ENCODE data around the gene PRKCH.

Gene PRKCH

DNA sequence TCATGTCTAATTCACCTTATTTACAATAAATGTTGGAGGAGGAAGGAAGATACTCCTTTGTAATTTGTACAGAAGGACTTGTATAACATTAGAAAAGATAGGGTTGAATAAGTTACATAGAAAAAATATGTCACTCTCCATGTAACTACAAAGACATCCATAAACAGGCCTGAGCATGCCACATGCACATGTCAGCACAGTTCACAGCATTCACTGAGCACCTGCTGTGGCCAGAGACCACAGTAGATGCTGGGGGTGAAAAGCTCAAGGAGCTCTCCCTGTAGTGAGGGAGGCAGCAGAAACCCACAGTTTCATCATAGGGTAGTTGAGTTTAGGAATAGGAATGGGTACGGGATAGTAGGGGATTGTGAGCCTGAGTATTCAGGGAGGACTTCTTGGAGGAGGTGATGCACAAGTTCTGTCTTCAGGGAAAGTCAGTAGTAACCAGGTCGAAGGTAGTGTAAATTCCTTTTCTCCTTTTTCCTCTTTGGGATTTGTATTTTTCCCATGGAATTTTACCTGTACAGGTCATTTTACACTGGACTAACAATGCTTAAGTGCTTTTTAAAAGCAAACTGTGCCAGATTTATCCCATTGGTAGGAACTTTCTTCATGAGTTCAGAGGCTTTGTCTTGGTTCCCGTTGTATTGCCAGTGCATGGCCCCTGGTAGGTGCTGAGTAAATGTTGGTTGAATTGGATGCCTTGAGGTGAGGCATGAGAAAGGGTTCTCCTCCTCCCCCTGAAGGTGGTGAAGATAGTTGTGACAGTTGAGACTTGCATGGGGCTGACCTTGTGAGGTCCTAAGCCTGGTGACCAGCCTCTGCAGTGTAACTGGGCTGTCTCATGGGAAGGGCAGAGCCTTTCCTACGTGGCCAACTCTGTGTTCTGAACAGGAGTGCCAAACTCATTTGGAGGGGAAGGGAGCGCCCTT is 20.2 kb downstream of the PRKCH start:
- DNase-seq (peak in 1 of 2 donors; percentile 39), ATAC-seq (peak; percentile 39)
- Mint-ChIP-seq H3K9me3 (no peaks in the 10 kb centered on the region), H3K27ac (peak overlapping the region; percentile 91 to 98), H3K4me3 (peak overlapping the region; percentile 77 to 85), H3K27me3 (no peaks in the 10 kb centered on the region), H3K4me1 (peaks cover 95% of the 10 kb centered on the region)

DNA sequence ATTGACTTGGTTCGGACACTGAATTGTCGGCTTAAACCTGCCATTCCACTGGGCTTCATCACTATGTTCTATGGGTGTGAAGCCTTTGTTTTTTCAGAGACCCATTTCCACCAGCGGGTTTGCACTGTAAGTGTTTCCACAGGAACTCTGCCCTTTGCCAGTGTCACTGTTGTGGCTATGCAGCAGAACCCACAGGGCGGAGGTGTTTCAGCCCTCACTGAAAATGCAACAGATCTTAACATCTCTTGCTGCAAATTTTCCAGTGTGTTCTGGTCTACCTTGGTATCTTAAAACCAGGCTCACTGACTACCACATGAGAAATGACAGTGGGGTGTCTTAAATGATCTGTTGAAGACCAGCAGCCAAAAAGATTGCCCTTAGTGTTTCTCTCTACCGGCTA is 21.1 kb downstream of the PRKCH start:
- Mint-ChIP-seq H3K27me3 (no peaks in the 10 kb centered on the region), H3K9me3 (no peaks in the 10 kb centered on the region), H3K27ac (peak overlapping the region; percentile 50 to 98), H3K4me3 (peak overlapping the region; percentile 77 to 85), H3K4me1 (peaks cover 95% of the 10 kb centered on the region)
- ATAC-seq (peak; percentile 81), DNase-seq (peak; percentile 75 to 88)

DNA sequence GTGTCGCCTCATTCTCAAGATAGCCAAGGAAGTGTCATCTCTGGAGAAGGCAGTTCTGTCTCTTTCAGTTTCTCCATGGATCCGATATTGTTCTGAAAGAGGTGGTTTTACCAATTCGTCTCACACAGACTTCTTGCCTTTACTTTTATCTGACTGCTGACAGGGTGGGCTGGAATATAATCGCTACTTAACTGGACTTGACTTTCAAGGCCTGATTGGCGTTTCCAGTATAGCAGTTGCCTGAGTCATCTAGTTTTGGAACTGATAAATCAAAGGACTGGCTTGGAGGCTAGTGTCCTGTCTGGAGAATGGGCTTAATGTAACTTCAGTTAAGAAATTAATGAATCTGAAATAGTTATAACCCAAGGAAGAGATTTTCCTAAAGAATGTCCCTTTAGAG is 21.6 kb downstream of the PRKCH start:
- ATAC-seq (no peak), DNase-seq (no peak)
- Mint-ChIP-seq H3K27ac (peak overlapping the region; percentile 50 to 98), H3K4me3 (peak overlapping the region; percentile 77 to 85), H3K27me3 (no peaks in the 10 kb centered on the region), H3K4me1 (peaks cover 95% of the 10 kb centered on the region), H3K9me3 (no peaks in the 10 kb centered on the region)

DNA sequence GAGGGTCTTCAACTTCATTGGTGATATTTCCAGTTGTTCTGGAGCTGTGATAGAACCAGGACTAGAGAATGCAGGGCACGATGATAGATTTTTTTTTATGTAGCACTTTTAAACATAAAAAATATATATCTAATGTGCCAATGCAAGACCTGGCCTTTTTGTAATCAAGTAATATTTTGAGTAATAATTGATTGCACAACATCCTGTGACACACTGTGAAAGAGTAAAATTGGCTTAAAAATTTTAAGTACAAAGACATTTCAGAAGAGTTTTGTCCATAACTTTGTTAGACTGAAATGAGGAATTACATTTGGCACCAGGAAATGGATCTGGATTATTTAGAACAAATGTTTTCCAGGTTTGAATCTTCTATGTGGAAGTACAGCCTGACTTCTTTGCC is 22.1 kb downstream of the PRKCH start:
- Mint-ChIP-seq H3K27ac (peak overlapping the region; percentile 50 to 98), H3K4me3 (peak overlapping the region; percentile 77 to 85), H3K9me3 (peaks cover 0 to 2% of the 10 kb centered on the region in 2 donors), H3K27me3 (no peaks in the 10 kb centered on the region), H3K4me1 (peaks cover 95% of the 10 kb centered on the region)
- no peak for ATAC-seq
- no peak for DNase-seq

DNA sequence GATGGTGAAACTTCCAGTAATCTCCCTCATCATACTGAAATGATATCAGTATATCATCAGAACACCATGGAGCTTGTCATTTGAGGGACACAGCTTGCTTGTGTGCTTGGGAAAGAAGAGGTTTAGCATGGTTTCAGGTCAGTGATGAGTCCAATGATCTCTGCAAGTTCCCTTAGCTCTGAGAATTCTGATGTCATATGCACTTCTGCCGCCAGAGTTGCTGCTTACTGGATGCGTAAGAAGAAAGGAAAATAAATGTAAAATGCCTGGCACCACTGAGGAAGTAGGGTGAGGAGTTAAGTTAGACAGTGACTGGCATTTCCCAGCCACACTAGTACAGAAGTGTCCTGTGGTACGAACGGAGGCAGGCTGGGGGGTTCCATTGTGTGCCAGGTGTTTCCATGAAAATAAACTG is 22.6 kb downstream of the PRKCH start:
- peak overlapping the region; percentile 94 to 98 for H3K27ac Mint-ChIP-seq
- peaks cover 95% of the 10 kb centered on the region for H3K4me1 Mint-ChIP-seq
- ATAC-seq (peak; percentile 41), DNase-seq (no peak)
- H3K4me3 Mint-ChIP-seq = peak overlapping the region; percentile 74 to 85
- no peaks in the 10 kb centered on the region for H3K27me3 Mint-ChIP-seq
- H3K9me3 Mint-ChIP-seq = peaks cover 0 to 8% of the 10 kb centered on the region in 2 donors

DNA sequence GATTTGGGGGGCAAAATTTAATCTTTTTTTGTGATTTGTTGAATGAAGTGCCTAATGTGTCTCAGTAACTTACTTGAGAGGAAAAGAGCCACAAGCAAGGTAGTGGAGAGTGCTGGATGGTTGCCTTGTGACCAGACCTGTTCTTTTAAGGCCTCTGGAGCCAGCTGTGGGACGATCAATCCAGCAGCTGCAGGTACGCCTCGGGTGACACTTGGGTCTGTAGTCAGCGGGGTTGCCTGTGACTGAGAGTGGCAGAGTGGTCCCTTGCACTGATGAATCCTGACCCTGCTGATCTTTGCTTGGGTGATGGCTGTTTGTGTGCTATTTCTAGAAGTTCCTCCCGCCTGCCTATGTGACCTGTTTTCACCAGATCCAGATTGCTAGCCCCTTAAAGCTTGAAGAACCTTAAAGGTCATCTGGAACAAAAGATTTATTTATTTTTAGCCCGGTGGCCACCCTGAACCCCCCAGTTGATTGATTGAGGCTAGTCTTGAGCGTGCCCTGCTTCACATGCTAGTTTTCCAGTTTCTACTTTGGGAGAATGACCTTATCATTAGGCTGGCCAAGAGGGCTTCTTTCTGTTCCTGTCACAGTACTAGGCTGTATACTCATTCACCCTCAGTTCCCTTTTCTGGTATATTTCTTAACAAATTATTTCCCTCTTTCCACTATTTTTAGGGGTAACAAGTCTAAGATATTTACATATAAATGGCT is 23.2 kb downstream of the PRKCH start:
- Mint-ChIP-seq H3K27me3 (no peaks in the 10 kb centered on the region), H3K27ac (peak overlapping the region; percentile 94 to 98), H3K9me3 (peaks cover 0 to 10% of the 10 kb centered on the region in 2 donors), H3K4me3 (peak overlapping the region; percentile 74 to 85), H3K4me1 (peaks cover 96% of the 10 kb centered on the region)
- ATAC-seq (peak; percentile 16), DNase-seq (no peak)

DNA sequence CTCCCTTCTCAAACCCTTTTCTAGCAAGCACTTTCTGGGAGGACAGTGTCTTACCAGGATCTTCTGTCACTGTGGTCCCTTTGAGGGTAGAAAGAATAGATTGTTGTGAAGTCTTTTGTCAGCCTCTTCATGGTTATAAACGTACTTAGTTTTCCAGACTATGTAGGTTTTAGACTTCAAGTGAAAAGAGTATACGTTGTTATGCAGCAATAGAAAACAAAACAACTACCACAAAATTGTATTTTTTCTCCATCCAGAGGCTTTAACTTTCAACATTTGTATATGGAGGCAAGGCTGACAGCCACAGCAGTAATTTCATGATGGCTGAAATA is 23.7 kb downstream of the PRKCH start:
- Mint-ChIP-seq H3K4me3 (peak overlapping the region; percentile 74 to 85), H3K27ac (peak overlapping the region; percentile 94 to 98), H3K27me3 (no peaks in the 10 kb centered on the region), H3K4me1 (peaks cover 96% of the 10 kb centered on the region), H3K9me3 (peaks cover 0 to 10% of the 10 kb centered on the region in 2 donors)
- ATAC-seq = no peak
- no peak for DNase-seq

DNA sequence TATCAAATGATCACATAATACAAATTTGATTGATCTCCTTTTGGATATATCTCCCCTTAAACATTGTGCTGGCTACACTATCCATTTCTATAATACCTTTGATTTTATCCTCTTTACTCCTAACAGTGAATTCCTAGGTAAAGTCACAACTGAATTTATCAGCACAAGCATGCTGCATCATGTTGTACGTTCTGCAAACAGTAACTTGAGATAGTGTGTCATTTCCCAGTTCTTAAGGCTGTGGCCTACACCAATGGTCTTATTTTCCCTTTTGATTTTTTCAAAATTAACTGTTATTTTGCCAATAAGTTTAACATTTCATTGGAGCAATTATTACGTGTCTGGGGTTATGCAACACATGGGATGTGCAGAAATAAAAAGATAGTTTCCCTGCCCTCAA is 24.8 kb downstream of the PRKCH start:
- Mint-ChIP-seq H3K4me3 (peak overlapping the region; percentile 74 to 85), H3K4me1 (peaks cover 96% of the 10 kb centered on the region), H3K9me3 (peaks cover 0 to 10% of the 10 kb centered on the region in 2 donors), H3K27me3 (no peaks in the 10 kb centered on the region), H3K27ac (peak overlapping the region in 1 of 2 donors; percentile 81)
- ATAC-seq = no peak
- DNase-seq = no peak

DNA sequence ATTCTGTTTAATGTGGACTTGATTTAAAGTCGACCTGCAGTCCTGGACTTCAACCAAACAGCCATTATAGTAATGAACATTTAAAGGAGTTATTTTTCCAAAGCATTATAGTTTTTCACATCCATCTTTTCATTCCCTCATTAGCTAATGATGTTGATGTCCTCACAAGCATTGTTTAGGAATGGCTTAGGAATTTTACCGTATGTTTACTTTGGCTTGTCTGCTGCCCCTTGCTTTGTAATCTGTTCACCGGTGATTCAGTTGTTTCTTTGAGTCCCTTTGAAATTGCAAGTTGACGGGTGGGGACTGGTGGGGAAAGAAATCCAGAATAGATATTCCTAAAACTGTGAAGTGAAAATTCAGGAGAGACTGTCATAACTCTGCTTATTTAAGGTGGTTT is 25.4 kb downstream of the PRKCH start:
- Mint-ChIP-seq H3K4me3 (peak overlapping the region; percentile 74 to 85), H3K27me3 (no peaks in the 10 kb centered on the region), H3K9me3 (peaks cover 0 to 10% of the 10 kb centered on the region in 2 donors), H3K4me1 (peaks cover 96% of the 10 kb centered on the region), H3K27ac (peak overlapping the region in 1 of 2 donors; percentile 92)
- no peak for ATAC-seq
- DNase-seq = no peak

DNA sequence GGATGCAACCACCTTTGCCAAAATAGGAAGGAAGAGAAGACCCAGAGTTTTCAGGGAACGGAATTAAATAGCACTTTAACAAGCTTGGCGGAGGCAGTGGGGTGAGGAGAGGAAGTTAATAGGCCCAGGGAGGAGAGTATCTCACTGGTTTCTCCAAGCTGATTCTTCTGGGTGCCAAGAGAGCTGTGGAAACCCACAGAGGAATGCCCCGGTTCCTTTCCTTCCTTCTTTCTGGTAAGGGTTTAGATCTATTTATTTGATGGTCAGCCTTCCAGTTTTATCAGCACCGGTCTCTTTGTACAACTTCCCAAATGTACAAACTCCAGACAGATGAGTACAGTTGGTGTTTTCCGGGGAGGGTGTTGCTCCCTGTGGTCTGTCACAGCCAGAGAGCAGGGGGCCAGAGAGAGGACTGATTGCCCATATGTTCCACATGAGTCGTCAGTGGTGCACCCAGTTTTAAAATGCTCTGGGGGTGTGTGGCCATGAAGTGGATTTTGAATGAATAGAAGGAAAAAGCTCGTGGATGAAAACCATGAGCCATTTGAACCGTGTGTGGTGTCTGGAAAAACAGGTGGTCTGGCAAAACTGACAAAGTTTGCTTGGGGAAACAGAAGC is 26.6 kb downstream of the PRKCH start:
- ATAC-seq (peak; percentile 25), DNase-seq (no peak)
- peak overlapping the region; percentile 61 to 92 for H3K27ac Mint-ChIP-seq
- peak overlapping the region; percentile 74 to 85 for H3K4me3 Mint-ChIP-seq
- H3K9me3 Mint-ChIP-seq = peaks cover 0 to 10% of the 10 kb centered on the region in 2 donors
- peaks cover 96% of the 10 kb centered on the region for H3K4me1 Mint-ChIP-seq
- no peaks in the 10 kb centered on the region for H3K27me3 Mint-ChIP-seq

DNA sequence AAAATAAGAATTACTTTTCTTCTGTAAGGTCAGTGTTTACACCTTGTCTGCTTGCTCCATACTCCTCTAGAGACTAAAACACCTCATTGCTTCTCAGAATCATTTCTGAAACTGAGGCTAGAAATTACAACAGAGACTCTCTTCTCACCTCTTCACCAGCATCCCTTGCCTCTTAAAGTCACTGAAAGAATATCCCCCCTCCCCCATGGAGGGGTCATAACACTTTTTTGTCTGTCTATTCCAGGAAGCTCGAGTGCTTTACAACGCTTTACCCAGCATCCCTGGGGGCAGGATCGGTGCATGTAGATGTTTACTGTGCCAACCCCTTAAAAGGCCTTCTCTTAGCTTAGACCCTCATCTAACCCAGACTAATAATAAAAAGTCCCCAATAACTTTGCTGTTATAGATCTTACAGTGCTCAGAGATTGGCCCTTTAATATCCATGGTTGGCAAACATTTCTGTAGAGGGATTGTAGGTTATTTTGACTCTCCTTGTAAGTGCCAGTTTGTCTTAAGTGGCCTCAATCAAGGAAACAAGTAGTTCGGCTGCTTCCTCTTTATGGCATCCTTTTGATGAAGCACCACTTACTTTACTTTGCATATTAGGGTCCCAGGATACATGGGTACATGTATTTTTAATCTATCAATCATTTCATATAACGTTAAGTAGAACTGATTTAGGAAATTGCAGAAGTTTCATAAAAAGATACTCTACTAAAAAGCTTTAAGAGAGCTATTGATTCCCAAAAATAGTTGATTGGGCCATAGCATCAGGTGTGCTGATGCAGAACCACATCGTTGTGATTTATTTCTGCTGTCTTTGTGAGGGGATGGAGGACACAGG is 29.3 kb downstream of the PRKCH start:
- Mint-ChIP-seq H3K4me3 (peak overlapping the region; percentile 57 to 75), H3K27ac (peak overlapping the region; percentile 77 to 87), H3K4me1 (peaks cover 99% of the 10 kb centered on the region), H3K27me3 (no peaks in the 10 kb centered on the region), H3K9me3 (peaks cover 0 to 10% of the 10 kb centered on the region in 2 donors)
- DNase-seq (peak in 1 of 2 donors; percentile 69), ATAC-seq (peak; percentile 92)

DNA sequence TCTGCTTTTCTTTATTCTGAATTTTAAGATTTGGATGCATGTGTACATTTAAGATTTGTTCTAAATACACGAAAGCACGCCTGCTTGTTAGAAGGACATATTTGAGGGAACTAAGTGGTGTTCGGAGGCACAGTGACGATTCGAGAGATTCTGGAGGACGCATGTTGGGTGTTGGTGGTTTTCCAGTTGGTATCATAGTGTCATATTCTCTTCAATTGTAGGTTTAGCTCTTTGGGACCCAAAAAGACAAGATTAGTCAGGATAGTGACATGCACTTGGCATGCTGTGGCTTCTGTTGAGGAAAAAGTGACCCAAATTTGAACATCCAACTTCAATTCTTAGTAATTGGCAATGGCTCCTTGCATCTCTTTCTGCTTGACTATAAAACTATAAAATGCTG is 30.1 kb downstream of the PRKCH start:
- peak; percentile 35 for ATAC-seq
- peak overlapping the region; percentile 57 to 75 for H3K4me3 Mint-ChIP-seq
- H3K9me3 Mint-ChIP-seq = peaks cover 0 to 10% of the 10 kb centered on the region in 2 donors
- H3K27me3 Mint-ChIP-seq = no peaks in the 10 kb centered on the region
- H3K4me1 Mint-ChIP-seq = peaks cover 99% of the 10 kb centered on the region
- DNase-seq = no peak
- peak overlapping the region; percentile 77 to 87 for H3K27ac Mint-ChIP-seq

DNA sequence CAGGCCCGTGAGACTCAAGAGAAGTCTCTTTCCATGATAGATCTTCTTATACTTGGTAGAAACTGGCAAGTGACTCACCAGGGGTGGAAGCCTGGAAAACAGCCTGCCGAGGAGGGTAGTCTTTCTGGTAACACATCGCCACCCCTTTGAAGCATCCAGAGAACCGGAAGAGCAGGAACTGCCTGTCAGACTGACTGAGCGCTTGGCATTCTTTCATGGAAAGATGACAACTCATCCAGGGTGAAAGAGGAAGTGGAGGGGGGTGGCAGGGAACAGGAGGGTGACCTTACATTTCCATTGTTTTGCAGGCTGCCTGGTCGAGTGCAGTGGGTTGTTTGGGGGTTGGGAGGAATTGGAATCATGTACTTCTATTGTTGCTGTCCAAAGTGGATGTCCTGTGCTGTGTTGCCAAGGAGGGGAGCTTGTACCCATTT is 34.5 kb downstream of the PRKCH start:
- ATAC-seq (peak; percentile 77), DNase-seq (no peak)
- peak overlapping the region; percentile 75 to 78 for H3K4me3 Mint-ChIP-seq
- H3K4me1 Mint-ChIP-seq = peaks cover 97% of the 10 kb centered on the region
- H3K9me3 Mint-ChIP-seq = no peaks in the 10 kb centered on the region
- H3K27me3 Mint-ChIP-seq = no peaks in the 10 kb centered on the region
- H3K27ac Mint-ChIP-seq = peak overlapping the region; percentile 85 to 92

DNA sequence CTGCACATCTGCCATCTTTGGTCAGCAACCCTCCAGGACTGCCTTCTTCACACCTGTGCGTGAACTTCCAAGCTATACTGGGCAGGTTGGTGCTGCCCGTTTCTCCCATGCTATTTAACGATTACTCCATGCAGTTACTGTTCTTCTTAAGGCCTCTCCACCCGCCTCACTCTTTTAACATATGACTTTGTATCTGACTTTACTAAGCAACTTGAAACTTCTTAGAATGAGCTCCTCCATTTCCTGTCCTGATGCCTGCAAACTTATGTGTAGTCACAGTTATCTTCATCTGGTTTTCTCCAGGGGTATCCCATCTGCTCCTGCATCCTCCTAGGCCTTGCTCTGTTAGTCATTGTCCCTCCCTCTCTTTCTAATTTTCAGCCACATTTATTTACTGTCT is 35.7 kb downstream of the PRKCH start:
- Mint-ChIP-seq H3K9me3 (no peaks in the 10 kb centered on the region), H3K4me1 (peaks cover 91% of the 10 kb centered on the region), H3K4me3 (peak overlapping the region; percentile 8 to 78), H3K27me3 (no peaks in the 10 kb centered on the region), H3K27ac (peak overlapping the region; percentile 13 to 85)
- DNase-seq = no peak
- peak; percentile 36 for ATAC-seq
